Cardiac septum (tissue), 1 donor: ENCODE data around the gene PTPRN2. TPM values are rescaled to one million over a fixed set of nuclear protein-coding genes. Genes with fewer than 3 reads are reported as not detected.
"Not testable (repeated sequence)": the region's sequence is repeated elsewhere in the genome, so short reads cannot be mapped to it uniquely, and the experiment has no call there.

Source experiments
- DNase-seq: peaks from one replicate; pipeline ENCODE4 v3.0.0-alpha.2; 2020; ENCODE audit warnings: low spot score
- intact Hi-C: fragments of 100-400 bp; cut with DNase I; formaldehyde crosslinking; loops from one replicate; pipeline ENCODE4 v1.14.0; 2022
- total RNA-seq: library from RNA; stranded (reverse); fragmentation: NEBNext Ultra II Directional; extraction: Animal tissue kit (Norgen Biotek cat#: 25700); gene quantifications from one replicate; pipeline ENCODE4 v1.2.1, GENCODE V29; 2021
- donor health status: DM: no; HTN: no; CAD: no.

The PTPRN2 gene
- total RNA-seq, 1 donor from 2014 or later: 0.92 TPM

GRCh38 chr7:158165711-158166110 is 421.9 kb downstream of the PTPRN2 start:
- intact Hi-C loops: no loop called here
- DNase-seq: no peak

GRCh38 chr7:158164101-158165095 is 423.2 kb downstream of the PTPRN2 start:
- intact Hi-C loops: no loop called here

GRCh38 chr7:158161194-158161593 is 426.4 kb downstream of the PTPRN2 start:
- intact Hi-C loops: no loop called here
- no peak for DNase-seq

More at GRCh38 chr7:158164101-158165095, 423.2 kb downstream of the PTPRN2 start:
- no peak for DNase-seq

- intact Hi-C loops: no loop called here
- DNase-seq: no peak
These were observed 427.4 kb downstream of the PTPRN2 start for GRCh38 chr7:158160199-158160598.

- intact Hi-C loops: no loop called here
- DNase-seq: no peak
These were observed 430.2 kb downstream of the PTPRN2 start for GRCh38 chr7:158157460-158157859.

- peak; percentile 93 for DNase-seq
- intact Hi-C loops: not testable (repeated sequence)
These were observed 436.4 kb downstream of the PTPRN2 start for GRCh38 chr7:158151273-158151672.

GRCh38 chr7:158150234-158150633 is 437.4 kb downstream of the PTPRN2 start:
- no peak for DNase-seq
- intact Hi-C loops: no loop called here

- DNase-seq, intact Hi-C loops: not testable (repeated sequence)
These were observed 440.2 kb downstream of the PTPRN2 start for GRCh38 chr7:158147431-158147830.

- intact Hi-C loops: no loop called here
- DNase-seq: no peak
These were observed 442.3 kb downstream of the PTPRN2 start for GRCh38 chr7:158145370-158145769.

- intact Hi-C loops: no loop called here
These were observed 444.2 kb downstream of the PTPRN2 start for GRCh38 chr7:158143196-158144120.

GRCh38 chr7:158142657-158143056 is 445.0 kb downstream of the PTPRN2 start:
- intact Hi-C loops: no loop called here

More at GRCh38 chr7:158143196-158144120, 444.2 kb downstream of the PTPRN2 start:
- no peak for DNase-seq

GRCh38 chr7:158141806-158142518 is 445.7 kb downstream of the PTPRN2 start:
- DNase-seq: no peak
- intact Hi-C loops: no loop called here

More at GRCh38 chr7:158142657-158143056, 445.0 kb downstream of the PTPRN2 start:
- DNase-seq: no peak

- DNase-seq: no peak
- intact Hi-C loops: no loop called here
These were observed 446.4 kb downstream of the PTPRN2 start for GRCh38 chr7:158141221-158141582.

GRCh38 chr7:158140538-158141220 is 446.9 kb downstream of the PTPRN2 start:
- intact Hi-C loops: no loop called here

GRCh38 chr7:158139499-158139898 is 448.1 kb downstream of the PTPRN2 start:
- DNase-seq: no peak
- intact Hi-C loops: no loop called here

More at GRCh38 chr7:158140538-158141220, 446.9 kb downstream of the PTPRN2 start:
- no peak for DNase-seq

GRCh38 chr7:158138329-158138597 is 449.4 kb downstream of the PTPRN2 start:
- intact Hi-C loops: no loop called here
- peak; percentile 46 for DNase-seq

- DNase-seq: peak; percentile 60
- intact Hi-C loops: no loop called here
These were observed 449.9 kb downstream of the PTPRN2 start for GRCh38 chr7:158137516-158138328.

GRCh38 chr7:158135931-158136330 is 451.7 kb downstream of the PTPRN2 start:
- intact Hi-C loops: no loop called here
- DNase-seq: peak; percentile 47
